ENCODE data around the gene PLSCR3. TPM values are rescaled to one million over a fixed set of nuclear protein-coding genes. Genes with fewer than 3 reads are reported as not detected.

The PLSCR3 gene
- total and polyA plus RNA-seq, 2 experiments from 2014 or later: 30.0 to 34.3 TPM

- Histone ChIP-seq H3K4me1 (ENCODE audit: insufficient read depth) (peaks cover 12% of the 10 kb centered on the region; the same call in 1 of the 2 replicates), H3K36me3 (ENCODE audit: insufficient read depth) (no peaks in the 10 kb centered on the region; the same call in 1 of the 2 replicates), H3K79me2 (replicated peaks; ENCODE audit: insufficient read depth) (no peaks in the 10 kb centered on the region), H3K27ac (ENCODE audit: low read depth) (no peak overlapping the region), H3K4me3 (no peak overlapping the region), H3F3A (replicated peaks; ENCODE audit: low read depth) (peaks cover 20% of the 10 kb centered on the region; the same call in 1 of the 2 replicates), H4K20me1 (replicated peaks; ENCODE audit: insufficient read depth) (no peaks in the 10 kb centered on the region), H2AFZ (no peak overlapping the region), H3K9me2 (ENCODE audit: insufficient read depth) (no peaks in the 10 kb centered on the region), H3K4me2 (no peak overlapping the region), H3K27me3 (ENCODE audit: insufficient read depth) (peaks cover 42% of the 10 kb centered on the region)
- H3K27me3 Mint-ChIP-seq (ENCODE audit: insufficient read depth, low read depth, poor library complexity): peaks cover 35% of the 10 kb centered on the region
- DNase-seq (ENCODE audit: low spot score) (no peak), ATAC-seq (no peak)
- TF ChIP-seq POLR2AphosphoS5 (IDR thresholded peaks at IDR 0.05; ENCODE audit: low read depth) (no peak), JUNB (IDR thresholded peaks at IDR 0.05; ENCODE audit: unreplicated experiment) (no peak), STAT1 (IDR thresholded peaks at IDR 0.05; ENCODE audit: unreplicated experiment) (no peak), ZNF462 (CRISPR knock-in tag; IDR thresholded peaks at IDR 0.05) (no peak), ZNF114 (CRISPR knock-in tag; IDR thresholded peaks at IDR 0.05) (no peak), ETS1 (IDR thresholded peaks at IDR 0.05) (no peak), CREB1 (CRISPR knock-in tag; IDR thresholded peaks at IDR 0.05; ENCODE audit: low read depth) (no peak), EZH2 (IDR thresholded peaks at IDR 0.05; ENCODE audit: low read depth, unreplicated experiment) (no peak), ZNF331 (CRISPR knock-in tag; IDR thresholded peaks at IDR 0.05; ENCODE audit: low read depth) (no peak), NANOG (IDR thresholded peaks at IDR 0.05; ENCODE audit: borderline replicate concordance) (no peak), EZH2phosphoT487 (IDR thresholded peaks at IDR 0.05; ENCODE audit: unreplicated experiment) (no peak), REST (IDR thresholded peaks at IDR 0.05; ENCODE audit: unreplicated experiment) (no peak)
- TF ChIP-seq, protein P1, sequence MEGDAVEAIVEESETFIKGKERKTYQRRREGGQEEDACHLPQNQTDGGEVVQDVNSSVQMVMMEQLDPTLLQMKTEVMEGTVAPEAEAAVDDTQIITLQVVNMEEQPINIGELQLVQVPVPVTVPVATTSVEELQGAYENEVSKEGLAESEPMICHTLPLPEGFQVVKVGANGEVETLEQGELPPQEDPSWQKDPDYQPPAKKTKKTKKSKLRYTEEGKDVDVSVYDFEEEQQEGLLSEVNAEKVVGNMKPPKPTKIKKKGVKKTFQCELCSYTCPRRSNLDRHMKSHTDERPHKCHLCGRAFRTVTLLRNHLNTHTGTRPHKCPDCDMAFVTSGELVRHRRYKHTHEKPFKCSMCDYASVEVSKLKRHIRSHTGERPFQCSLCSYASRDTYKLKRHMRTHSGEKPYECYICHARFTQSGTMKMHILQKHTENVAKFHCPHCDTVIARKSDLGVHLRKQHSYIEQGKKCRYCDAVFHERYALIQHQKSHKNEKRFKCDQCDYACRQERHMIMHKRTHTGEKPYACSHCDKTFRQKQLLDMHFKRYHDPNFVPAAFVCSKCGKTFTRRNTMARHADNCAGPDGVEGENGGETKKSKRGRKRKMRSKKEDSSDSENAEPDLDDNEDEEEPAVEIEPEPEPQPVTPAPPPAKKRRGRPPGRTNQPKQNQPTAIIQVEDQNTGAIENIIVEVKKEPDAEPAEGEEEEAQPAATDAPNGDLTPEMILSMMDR (conservative IDR thresholded peaks at IDR 0.05; ENCODE audit: low read depth in 2 of 2): no peak
- peaks cover 5% of the 10 kb centered on the region; the same call in 2 of the 3 replicates for H3K36me3 Mint-ChIP-seq (ENCODE audit: low read depth)
- no peak overlapping the region for H3K27ac Mint-ChIP-seq
- peaks cover 13% of the 10 kb centered on the region for H3K9me3 Mint-ChIP-seq
- peaks cover 17% of the 10 kb centered on the region for H3K4me1 Mint-ChIP-seq
- H3K4me3 Mint-ChIP-seq: no peak overlapping the region; the same call in 2 of the 3 replicates
Observed at GRCh38 chr17:7379134-7379533, 15.2 kb downstream of the PLSCR3 start.

All from GM23338 (cell line).